LNCAP (cell line): ENCODE results near the gene STAMBP.

Experiments
- CTCF ChIP-seq: fragments of 450-650 bp; IDR thresholded peaks from 2 replicates; pipeline ENCODE4 v1.5.1; 2017; ENCODE audit warnings: mild to moderate bottlenecking

The STAMBP gene

DNA sequence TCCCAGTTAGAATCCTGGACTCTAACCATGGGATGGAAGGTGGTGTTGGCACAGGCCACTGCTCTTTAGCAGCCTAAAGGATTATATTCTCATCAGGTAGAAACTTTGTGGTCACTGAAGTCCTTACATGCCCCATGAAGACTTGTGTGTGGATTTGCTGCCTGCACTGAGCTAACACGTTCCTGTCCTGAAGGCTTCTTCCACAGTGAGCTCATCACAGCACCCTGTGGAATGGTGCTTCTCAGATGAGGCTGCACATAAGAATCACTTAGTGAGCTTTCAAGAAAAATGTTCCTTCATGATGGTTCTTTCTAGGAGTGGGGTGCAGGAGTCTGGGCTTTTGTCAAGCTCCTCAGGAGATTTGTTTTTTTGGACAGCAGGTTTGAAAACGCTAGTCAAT, 26.8 kb downstream of the STAMBP start:
- TF ChIP-seq CTCF = no peak

DNA sequence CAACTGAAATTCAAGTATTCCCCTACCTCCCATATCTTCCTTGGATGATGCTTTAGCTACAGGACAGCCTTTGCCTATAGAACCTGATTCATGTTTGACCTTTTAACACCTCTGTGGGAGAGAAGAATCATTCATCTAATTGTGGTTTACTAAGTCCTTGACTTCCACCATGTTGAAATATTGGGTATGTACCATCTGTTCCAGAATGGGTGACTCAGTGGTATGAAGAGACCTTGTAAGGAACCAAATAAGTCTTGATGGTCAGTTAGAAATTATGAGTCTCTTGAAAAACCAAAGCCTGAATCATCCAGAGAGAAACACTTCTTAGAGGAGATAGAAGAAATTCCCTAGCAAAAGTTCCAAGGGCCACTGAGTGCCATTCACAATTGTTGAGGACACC, 27.5 kb downstream of the STAMBP start:
- no peak for TF ChIP-seq CTCF

DNA sequence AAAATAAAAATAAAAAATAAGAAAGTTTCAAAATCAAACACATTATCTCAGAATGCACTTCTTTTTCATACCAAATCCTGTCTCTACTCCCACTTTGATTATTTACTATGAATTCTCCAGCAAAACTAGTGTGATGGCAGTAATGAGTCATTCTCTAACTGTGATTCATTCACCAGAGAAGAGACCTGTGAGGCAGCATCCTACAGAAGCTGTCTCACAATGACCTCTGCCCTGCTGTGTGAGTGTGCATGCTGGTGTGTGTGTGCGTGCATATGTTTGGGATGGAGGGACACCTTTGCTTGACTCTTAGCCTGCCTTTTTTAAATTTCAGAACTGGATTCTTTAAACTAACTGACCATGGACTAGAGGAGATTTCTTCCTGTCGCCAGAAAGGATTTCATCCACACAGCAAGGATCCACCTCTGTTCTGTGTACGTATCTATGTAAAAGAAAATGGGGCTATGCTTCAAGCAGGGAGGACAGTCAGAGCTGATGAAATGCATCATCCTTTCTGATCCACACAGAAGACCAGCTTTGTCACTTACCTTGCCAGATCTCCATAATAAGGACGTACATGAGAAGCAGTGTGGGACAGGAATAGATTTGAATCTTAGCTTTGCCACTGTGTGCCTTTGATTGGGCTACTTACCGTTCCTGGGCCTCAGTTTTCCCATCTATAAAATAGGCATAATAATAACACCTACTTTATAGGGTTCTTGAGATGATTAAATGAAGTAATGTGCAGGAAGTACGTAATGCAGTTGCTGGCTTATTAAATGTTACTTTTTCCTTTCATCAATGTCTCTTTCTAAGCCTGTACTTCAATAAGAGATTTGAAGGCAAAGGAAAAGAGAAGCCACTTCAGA, 31.2 kb downstream of the STAMBP start:
- no peak for TF ChIP-seq CTCF

DNA sequence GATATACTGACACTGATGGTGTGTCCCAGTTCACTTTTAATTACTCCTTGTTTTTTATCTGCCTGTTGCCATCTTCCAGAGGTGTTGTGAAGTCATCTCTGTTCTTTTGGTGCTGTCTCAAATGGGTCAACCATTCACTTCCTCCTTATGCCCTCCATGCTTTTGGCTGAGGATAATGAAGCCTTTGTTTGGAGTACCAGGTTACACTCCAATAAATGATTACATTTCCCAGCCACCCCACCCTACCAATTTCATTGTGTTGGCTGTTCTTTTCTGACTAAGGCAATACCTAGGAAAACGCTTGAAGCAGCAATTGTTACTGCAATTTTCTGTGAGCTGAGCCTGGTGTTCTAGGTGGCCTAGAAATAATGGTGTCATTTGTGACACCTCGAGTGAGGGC, 34.2 kb downstream of the STAMBP start:
- no peak for TF ChIP-seq CTCF

DNA sequence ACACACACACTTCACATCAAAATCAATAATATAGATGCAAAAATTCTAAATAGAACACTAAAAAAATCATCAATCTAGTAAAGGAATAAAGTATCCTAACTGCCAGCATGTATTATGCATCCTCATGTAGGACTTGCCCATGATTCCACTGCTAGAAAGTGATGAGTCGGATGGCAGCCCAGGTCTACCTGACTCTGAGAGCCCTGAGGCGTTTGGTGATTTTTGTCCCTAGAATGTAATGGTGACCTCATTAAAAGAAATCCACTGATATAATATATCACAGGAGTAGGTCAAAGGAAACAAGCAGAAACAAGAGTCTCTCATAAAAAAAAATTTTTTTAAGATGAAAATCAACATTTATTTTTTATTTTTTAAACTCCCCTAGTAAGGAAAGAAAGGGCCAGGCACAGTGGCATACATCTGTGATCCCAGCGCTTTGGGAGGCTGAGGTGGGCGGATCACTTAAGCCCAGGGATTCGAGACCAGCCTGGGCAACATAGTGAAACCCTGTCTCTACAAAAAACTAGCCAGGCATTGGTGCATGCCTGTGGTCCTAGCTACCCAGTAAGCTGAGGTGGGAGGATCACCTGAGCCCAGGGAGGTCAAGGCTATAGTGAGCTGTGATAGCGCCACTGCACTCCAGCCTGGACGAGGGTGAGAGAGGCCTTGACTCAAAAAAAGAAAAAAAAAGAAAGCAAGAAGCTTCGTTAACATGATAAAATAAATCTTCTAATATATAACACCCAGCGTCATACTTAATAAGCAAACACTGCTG, 39.6 kb downstream of the STAMBP start:
- no peak for TF ChIP-seq CTCF

DNA sequence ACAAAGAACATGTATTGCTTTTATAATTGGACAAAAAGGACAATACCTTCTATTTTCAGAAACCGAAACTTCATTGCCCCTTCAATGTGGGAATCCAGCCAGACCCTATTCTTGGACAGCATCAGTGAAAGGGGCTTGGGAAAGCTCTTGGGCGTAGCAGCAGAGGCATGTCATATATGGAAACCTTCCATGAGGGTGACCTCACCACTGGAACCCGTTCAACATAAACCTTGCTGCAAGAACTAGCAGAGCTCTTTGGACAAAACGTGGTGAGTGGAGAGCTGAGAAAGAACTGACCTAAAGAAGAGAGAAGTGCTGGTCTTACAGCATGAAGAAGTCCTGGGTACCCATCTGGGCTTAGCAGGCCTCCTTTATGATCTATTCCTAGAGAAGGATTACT, 41.3 kb downstream of the STAMBP start:
- TF ChIP-seq CTCF = no peak

- no peak for TF ChIP-seq CTCF
Measured at GRCh38 chr2:73877071-73877802, 48.5 kb downstream of the STAMBP start.
